Common myeloid progenitor, CD34-positive (primary cell): Measurements from ENCODE around the gene SIK2.

ENCODE experiments used
- CTCF ChIA-PET: fragments of 350-600 bp; sonication (Branson Sonifier 250); formaldehyde crosslinking; loops from one replicate; lab custom pipeline; 2021; ENCODE audit warnings: antibody characterized with exemption; lab: Charles Lee
- POLR2A ChIA-PET: fragments of 350-600 bp; sonication (Branson Sonifier 250); formaldehyde crosslinking; loops from one replicate; lab custom pipeline; 2021; ENCODE audit warnings: antibody characterized with exemption; lab: Charles Lee
- DNase-seq, 3 donors: peaks; one replicate each; pipeline versions ENCODE4 v3.0.0 to v3.0.0-alpha.2; 2013
- H3K27ac ChIP-seq, 2 experiments: 1 replicate in 1 of 2; 2 replicates in 1 of 2; pipeline ENCODE4 v1.7.0; 2013; ENCODE audit warnings: inconsistent platforms in 2 of 2, low read length in 2 of 2, mild to moderate bottlenecking in 2 of 2, low read depth in 1 of 2, moderate library complexity in 1 of 2; ENCODE audit not compliant: severe bottlenecking in 2 of 2, insufficient read depth in 1 of 2, poor library complexity in 1 of 2
- H3K27me3 ChIP-seq, 5 experiments: replicated peaks in 2 of 5; 1 replicate in 3 of 5; 2 replicates in 2 of 5; pipeline versions ENCODE4 v1.6.1 to v1.7.0; 2013; ENCODE audit warnings: low read length in 4 of 5, mild to moderate bottlenecking in 2 of 5, moderate library complexity in 2 of 5, inconsistent platforms in 1 of 5; ENCODE audit not compliant: insufficient read depth in 5 of 5, control insufficient read depth in 4 of 5
- H3K36me3 ChIP-seq, 4 experiments: 1 replicate in 2 of 4; 2 replicates in 2 of 4; pipeline versions ENCODE4 v1.6.1 to v1.7.0; 2013; ENCODE audit warnings: low read length in 3 of 4, control low read depth in 1 of 4, mild to moderate bottlenecking in 1 of 4; ENCODE audit not compliant: control insufficient read depth in 4 of 4, insufficient read depth in 4 of 4
- H3K4me1 ChIP-seq, 4 experiments: 1 replicate in 3 of 4; 2 replicates in 1 of 4; pipeline versions ENCODE4 v1.6.1 to v1.7.1; 2013; ENCODE audit warnings: low read length in 3 of 4, mild to moderate bottlenecking in 3 of 4, control low read depth in 1 of 4, inconsistent platforms in 1 of 4, moderate library complexity in 1 of 4; ENCODE audit not compliant: control insufficient read depth in 4 of 4, insufficient read depth in 4 of 4; ENCODE audit errors: control extremely low read depth in 1 of 4
- H3K4me3 ChIP-seq, 7 experiments: 1 replicate in 4 of 7; 2 replicates in 3 of 7; pipeline versions ENCODE4 v1.5.1 to v1.7.0; 2013; ENCODE audit warnings: mild to moderate bottlenecking in 7 of 7, low read length in 6 of 7, moderate library complexity in 6 of 7, inconsistent platforms in 2 of 7, low read depth in 2 of 7, control low read depth in 1 of 7; ENCODE audit not compliant: insufficient read depth in 4 of 7, control insufficient read depth in 1 of 7; ENCODE audit errors: extremely low read depth in 1 of 7
- H3K9me3 ChIP-seq, 5 experiments: 1 replicate in 4 of 5; 2 replicates in 1 of 5; pipeline versions ENCODE4 v1.6.1 to v1.7.1; 2013; ENCODE audit warnings: low read length in 4 of 5, mild to moderate bottlenecking in 2 of 5, inconsistent platforms in 1 of 5, low read depth in 1 of 5, moderate library complexity in 1 of 5; ENCODE audit not compliant: control insufficient read depth in 4 of 5, insufficient read depth in 2 of 5; ENCODE audit errors: control extremely low read depth in 1 of 5
- WGBS: methylation state at CpG from one replicate; pipeline ENCODE4 v1.1.5; 2013; ENCODE audit not compliant: insufficient coverage; 5-methylcytosine and 5-hydroxymethylcytosine counted together

Gene SIK2

GRCh38 chr11:111718859-111719258 is 116.6 kb downstream of the SIK2 start:
- no peaks in the 10 kb centered on the region for H3K9me3 ChIP-seq
- ChIA-PET CTCF (interaction anchor here (1.3 kb wide), 1 partner anchor 58 kb away, joined by 4 read pairs; no protein-coding TSS in a partner anchor), POLR2A (no interaction called here)
- H3K4me1 ChIP-seq: peaks cover 3 to 16% (median 10%) of the 10 kb centered on the region in 4 experiments
- H3K36me3 ChIP-seq: peaks cover 15 to 58% (median 43%) of the 10 kb centered on the region in 4 experiments
- H3K27me3 ChIP-seq: no peaks in the 10 kb centered on the region
- DNase-seq: no peak
- no peak overlapping the region for H3K4me3 ChIP-seq
- no peak overlapping the region for H3K27ac ChIP-seq
- WGBS: 100% methylated on average over 3 of the region's 5 CpGs

GRCh38 chr11:111719379-111719778 is 117.1 kb downstream of the SIK2 start:
- H3K4me3 ChIP-seq: no peak overlapping the region
- H3K27me3 ChIP-seq: no peaks in the 10 kb centered on the region
- no peaks in the 10 kb centered on the region for H3K9me3 ChIP-seq
- H3K4me1 ChIP-seq: peaks cover 3 to 10% (median 9%) of the 10 kb centered on the region in 4 experiments
- WGBS: no CpG with 5 or more reads among the region's 2 CpGs
- CTCF ChIA-PET: interaction anchor here (1.3 kb wide), 1 partner anchor 57 kb away, joined by 4 read pairs; no protein-coding TSS in a partner anchor
- peaks cover 18 to 58% (median 48%) of the 10 kb centered on the region in 4 experiments for H3K36me3 ChIP-seq
- H3K27ac ChIP-seq: no peak overlapping the region
- no peak for DNase-seq
- POLR2A ChIA-PET: no interaction called here

GRCh38 chr11:111720801-111721494 is 118.7 kb downstream of the SIK2 start:
- Histone ChIP-seq H3K4me3 (no peak overlapping the region), H3K27me3 (no peaks in the 10 kb centered on the region), H3K4me1 (no peaks in the 10 kb centered on the region), H3K27ac (no peak overlapping the region), H3K36me3 (peaks cover 20 to 72% (median 58%) of the 10 kb centered on the region in 4 experiments), H3K9me3 (no peaks in the 10 kb centered on the region)
- POLR2A ChIA-PET: no interaction called here
- WGBS: 99% methylated on average over 6 of the region's 7 CpGs
- CTCF ChIA-PET: interaction anchor here (0.7 to 0.9 kb wide), 2 partner anchors 9 to 38 kb away, joined by 3 read pairs; no protein-coding TSS in a partner anchor
- no peak for DNase-seq

GRCh38 chr11:111722501-111722900 is 120.3 kb downstream of the SIK2 start:
- Histone ChIP-seq H3K27ac (no peak overlapping the region), H3K27me3 (no peaks in the 10 kb centered on the region), H3K4me3 (no peak overlapping the region), H3K36me3 (peaks cover 22 to 85% (median 67%) of the 10 kb centered on the region in 4 experiments), H3K9me3 (no peaks in the 10 kb centered on the region), H3K4me1 (no peaks in the 10 kb centered on the region)
- WGBS: 98% methylated on average over 8 of the region's 8 CpGs
- CTCF ChIA-PET: no interaction called here
- DNase-seq: no peak
- POLR2A ChIA-PET: no interaction called here

- H3K4me3 ChIP-seq: no peak overlapping the region
- ChIA-PET POLR2A (no interaction called here), CTCF (interaction anchor here (1.6 to 2.0 kb wide), 3 partner anchors 10 to 103 kb away, joined by 3 to 7 read pairs (median 4); no protein-coding TSS in a partner anchor)
- DNase-seq: no peak
- no peaks in the 10 kb centered on the region for H3K4me1 ChIP-seq
- no peaks in the 10 kb centered on the region for H3K9me3 ChIP-seq
- 98% methylated on average over 9 of the region's 15 CpGs for WGBS
- no peaks in the 10 kb centered on the region for H3K27me3 ChIP-seq
- no peak overlapping the region for H3K27ac ChIP-seq
- peaks cover 19 to 82% (median 67%) of the 10 kb centered on the region in 4 experiments for H3K36me3 ChIP-seq
These were observed 121.3 kb downstream of the SIK2 start for GRCh38 chr11:111723595-111723994.

GRCh38 chr11:111724615-111725129 is 122.4 kb downstream of the SIK2 start:
- no peak overlapping the region for H3K27ac ChIP-seq
- H3K9me3 ChIP-seq: no peaks in the 10 kb centered on the region
- H3K4me1 ChIP-seq: no peaks in the 10 kb centered on the region
- no peak overlapping the region for H3K4me3 ChIP-seq
- ChIA-PET POLR2A (no interaction called here), CTCF (interaction anchor here (1.8 to 2.2 kb wide), 3 partner anchors 9 to 35 kb away, joined by 4 to 7 read pairs (median 6); no protein-coding TSS in a partner anchor)
- 98% methylated on average over 8 of the region's 11 CpGs for WGBS
- DNase-seq: no peak
- H3K36me3 ChIP-seq: peaks cover 19 to 79% (median 68%) of the 10 kb centered on the region in 4 experiments
- no peaks in the 10 kb centered on the region for H3K27me3 ChIP-seq

GRCh38 chr11:111725621-111726020 is 123.4 kb downstream of the SIK2 start:
- Histone ChIP-seq H3K4me3 (no peak overlapping the region), H3K27me3 (no peaks in the 10 kb centered on the region), H3K27ac (no peak overlapping the region), H3K9me3 (no peaks in the 10 kb centered on the region), H3K4me1 (no peaks in the 10 kb centered on the region), H3K36me3 (peaks cover 16 to 69% (median 61%) of the 10 kb centered on the region in 4 experiments)
- POLR2A ChIA-PET: no interaction called here
- 99% methylated on average over 9 of the region's 10 CpGs for WGBS
- CTCF ChIA-PET: interaction anchor here (2.2 kb wide), 1 partner anchor 34 kb away, joined by 6 read pairs; no protein-coding TSS in a partner anchor
- no peak for DNase-seq
